Psoas muscle (tissue), 8 donors: ENCODE data around the gene C3orf38. TPM values are rescaled to one million over a fixed set of nuclear protein-coding genes. Genes with fewer than 3 reads are reported as not detected.

ENCODE experiments used
- ATAC-seq, 4 donors: fragments of 200-7000 bp; cut with Tn5 transposase; one replicate each; pipeline ENCODE4 v1.9.1; 2020; ENCODE audit warnings: moderate library complexity in 3 of 4, mild to moderate bottlenecking in 2 of 4
- DNase-seq, 2 donors: peaks; one replicate each; pipeline ENCODE4 v3.0.0-alpha.2; 2020
- H3K27ac ChIP-seq: fragments of 200-600 bp; one replicate; pipeline ENCODE4 v1.8.0; 2022
- H3K27me3 ChIP-seq, 3 donors: fragments of 200-600 bp in 1 of 3; one replicate each; pipeline versions ENCODE4 v1.6.1 to v1.8.0; 2013 to 2022; ENCODE audit warnings: low read length in 2 of 3, mild to moderate bottlenecking in 2 of 3, moderate library complexity in 1 of 3; ENCODE audit not compliant: insufficient read depth in 3 of 3
- H3K36me3 ChIP-seq, 2 donors: fragments of 200-600 bp in 1 of 2; one replicate each; pipeline versions ENCODE4 v1.6.1 to v1.8.0; 2013 to 2022; ENCODE audit warnings: low read depth in 1 of 2, mild to moderate bottlenecking in 1 of 2, moderate library complexity in 1 of 2; ENCODE audit not compliant: insufficient read depth in 1 of 2
- H3K4me1 ChIP-seq: fragments of 200-600 bp; one replicate; pipeline ENCODE4 v1.8.0; 2022
- H3K4me3 ChIP-seq: fragments of 200-600 bp; one replicate; pipeline ENCODE4 v1.8.0; 2022; ENCODE audit warnings: mild to moderate bottlenecking
- H3K9me3 ChIP-seq: fragments of 200-600 bp; one replicate; pipeline ENCODE4 v1.8.0; 2022
- CTCF ChIP-seq: fragments of 200-600 bp; IDR thresholded peaks from one replicate; pipeline ENCODE4 v1.8.0; 2022; ENCODE audit warnings: antibody characterized with exemption
- WGBS, 3 donors: extraction: QIAGEN DNeasy Blood & Tissue Kit; methylation state at CpG; one replicate each; pipeline versions ENCODE4 v1.1.6 to v1.1.7; 2013; 5-methylcytosine and 5-hydroxymethylcytosine counted together
- intact Hi-C, 2 donors: fragments of 100-400 bp; cut with DNase I; formaldehyde crosslinking; loops; one replicate each; pipeline versions ENCODE4 v1.11.0 to v1.14.2; 2022
- polyA plus RNA-seq, 3 donors: library from polyadenylated mRNA; stranded (reverse); fragments of 200-250 nt; gene quantifications; one replicate each; pipeline ENCODE4 v1.2.3, GENCODE V29; 2013
- total RNA-seq, 4 donors: library from RNA; stranded (reverse); fragmentation: NEBNext Ultra II Directional in 2 of 4; extraction: Animal tissue kit (Norgen Biotek cat#: 25700) in 2 of 4; gene quantifications; one replicate each; pipeline versions ENCODE4 v1.2.1 to v1.2.4, GENCODE V29; 2021 to 2023
- donor health status: healthy with polysubstance abuse.
- donor health status: DM: no; HTN: no; CAD: no; lungs with moderate emphysema.
- donor health status: Bipolar disorder and iron deficiency.
- donor health status: healthy.
- donor health status: DM: yes; HTN: yes; CAD: no.
- donor health status: DM: no; HTN: no; CAD: no.
- donor health status: DM: no; HTN: no; CAD: no.
- donor health status: DM: yes; HTN: yes; CAD: no.

The C3orf38 gene
- total and polyA plus RNA-seq, 7 donors, result 6.5 to 14.8 (median 10.1) TPM

- WGBS, 3 donors, result 56 to 63% (median 59%) methylated on average over 4 of the region's 4 CpGs
- Histone ChIP-seq H3K27me3 (no peaks in the 10 kb centered on the region), H3K4me3 (no peak overlapping the region), H3K27ac (no peak overlapping the region), H3K36me3 (peaks cover 10 to 57% of the 10 kb centered on the region in 2 donors), H3K9me3 (no peaks in the 10 kb centered on the region), H3K4me1 (no peaks in the 10 kb centered on the region)
- intact Hi-C loops, result no loop called here
- no peak for ATAC-seq
- no peak for TF ChIP-seq CTCF
- no peak for DNase-seq
These were observed 8.2 kb upstream of the C3orf38 start for GRCh38 chr3:88141458-88142083.

- ATAC-seq, result no peak
- intact Hi-C loops, result no loop called here
- Histone ChIP-seq H3K4me1 (no peaks in the 10 kb centered on the region), H3K9me3 (no peaks in the 10 kb centered on the region), H3K27ac (no peak overlapping the region), H3K27me3 (no peaks in the 10 kb centered on the region), H3K4me3 (no peak overlapping the region), H3K36me3 (peaks cover 10 to 53% of the 10 kb centered on the region in 2 donors)
- WGBS, 3 donors, result 78 to 83% (median 83%) methylated on average over 3 of the region's 3 CpGs
- DNase-seq, result no peak
- no peak for TF ChIP-seq CTCF
These were observed 7.6 kb upstream of the C3orf38 start for GRCh38 chr3:88142094-88142624.

- ATAC-seq, result no peak
- Histone ChIP-seq H3K27ac (no peak overlapping the region), H3K4me3 (no peak overlapping the region), H3K9me3 (no peaks in the 10 kb centered on the region), H3K36me3 (peaks cover 0 to 7% of the 10 kb centered on the region in 2 donors), H3K4me1 (peaks cover 13% of the 10 kb centered on the region), H3K27me3 (no peaks in the 10 kb centered on the region)
- intact Hi-C loops, result no loop called here
- no peak for TF ChIP-seq CTCF
- no peak for DNase-seq
These were observed 2.5 kb upstream of the C3orf38 start for GRCh38 chr3:88147261-88147660.

- Histone ChIP-seq H3K4me3 (peak overlapping the region; percentile 86), H3K4me1 (peaks cover 13% of the 10 kb centered on the region), H3K9me3 (no peaks in the 10 kb centered on the region), H3K27ac (no peak overlapping the region), H3K36me3 (peaks cover 0 to 8% of the 10 kb centered on the region in 2 donors), H3K27me3 (no peaks in the 10 kb centered on the region)
- ATAC-seq (no peak), DNase-seq (no peak)
- TF ChIP-seq CTCF, result no peak
- intact Hi-C loops, result no loop called here
- WGBS, 3 donors, result 70 to 74% (median 72%) methylated on average over 17 of the region's 17 CpGs
These were observed 1.1 kb upstream of the C3orf38 start for GRCh38 chr3:88148651-88149050.

- no peaks in the 10 kb centered on the region for H3K9me3 ChIP-seq
- peaks cover 13% of the 10 kb centered on the region for H3K4me1 ChIP-seq
- no peak for TF ChIP-seq CTCF
- H3K27ac ChIP-seq, result peak overlapping the region; percentile 92
- ATAC-seq (peak; percentile 8 to 34 (median 24)), DNase-seq (no peak)
- H3K36me3 ChIP-seq, result peaks cover 0 to 12% of the 10 kb centered on the region in 2 donors
- peak overlapping the region; percentile 86 for H3K4me3 ChIP-seq
- 0% methylated on average over 16 of the region's 16 CpGs for WGBS, 3 donors
- intact Hi-C loops, result no loop called here
- H3K27me3 ChIP-seq, result no peaks in the 10 kb centered on the region
These were observed 654 bp upstream of the C3orf38 start for GRCh38 chr3:88149101-88149508.
